ENCODE data around the gene LHPP. TPM values are rescaled to one million over a fixed set of nuclear protein-coding genes. Genes with fewer than 3 reads are reported as not detected.

The LHPP gene
- total RNA-seq, 1 donor from 2014 or later, result 7.6 TPM

GRCh38 chr10:124418726-124419501 lies 42.7 kb upstream of the LHPP start, which contains the start of gene OAT:
OAT (minus strand) TSS chr10:124418923; CDS start chr10:124412171, 6,752 bp downstream.
- no peaks in the 10 kb centered on the region for H3K36me3 ChIP-seq
- peak within 1 kb of the TSS; percentile 94 for H3K27ac ChIP-seq (replicated peaks)
- peak; percentile 97 for DNase-seq
- intact Hi-C loops (cut with micrococcal nuclease), result no loop called here
- peaks cover 32% of the 10 kb centered on the region for H3K27me3 ChIP-seq (ENCODE audit: low read depth)
- no peaks in the 10 kb centered on the region for H3K9me3 ChIP-seq (replicated peaks)
- peak within 1 kb of the TSS; percentile 99 for H3K4me3 ChIP-seq
- no peak for TF ChIP-seq CTCF (IDR thresholded peaks at IDR 0.05; ENCODE audit: borderline replicate concordance)
- peaks cover 45% of the 10 kb centered on the region for H3K4me1 ChIP-seq

- peaks cover 39% of the 10 kb centered on the region for H3K27me3 ChIP-seq (ENCODE audit: low read depth)
- H3K4me1 ChIP-seq, result peaks cover 38% of the 10 kb centered on the region
- H3K9me3 ChIP-seq (replicated peaks), result no peaks in the 10 kb centered on the region
- H3K36me3 ChIP-seq, result no peaks in the 10 kb centered on the region
- no peak for DNase-seq
- intact Hi-C loops (cut with micrococcal nuclease), result no loop called here
- peak overlapping the region; percentile 99 for H3K4me3 ChIP-seq
- H3K27ac ChIP-seq (replicated peaks), result no peak overlapping the region
- no peak for TF ChIP-seq CTCF (IDR thresholded peaks at IDR 0.05; ENCODE audit: borderline replicate concordance)
These were observed 42.0 kb upstream of the LHPP start for GRCh38 chr10:124419635-124420034.

- H3K9me3 ChIP-seq (replicated peaks), result no peaks in the 10 kb centered on the region
- peaks cover 44% of the 10 kb centered on the region for H3K27me3 ChIP-seq (ENCODE audit: low read depth)
- no peak for DNase-seq
- no peak overlapping the region for H3K4me3 ChIP-seq
- TF ChIP-seq CTCF (IDR thresholded peaks at IDR 0.05; ENCODE audit: borderline replicate concordance), result no peak
- intact Hi-C loops (cut with micrococcal nuclease), result no loop called here
- no peaks in the 10 kb centered on the region for H3K36me3 ChIP-seq
- no peak overlapping the region for H3K27ac ChIP-seq (replicated peaks)
- peaks cover 36% of the 10 kb centered on the region for H3K4me1 ChIP-seq
These were observed 41.4 kb upstream of the LHPP start for GRCh38 chr10:124420254-124420653.

DNA sequence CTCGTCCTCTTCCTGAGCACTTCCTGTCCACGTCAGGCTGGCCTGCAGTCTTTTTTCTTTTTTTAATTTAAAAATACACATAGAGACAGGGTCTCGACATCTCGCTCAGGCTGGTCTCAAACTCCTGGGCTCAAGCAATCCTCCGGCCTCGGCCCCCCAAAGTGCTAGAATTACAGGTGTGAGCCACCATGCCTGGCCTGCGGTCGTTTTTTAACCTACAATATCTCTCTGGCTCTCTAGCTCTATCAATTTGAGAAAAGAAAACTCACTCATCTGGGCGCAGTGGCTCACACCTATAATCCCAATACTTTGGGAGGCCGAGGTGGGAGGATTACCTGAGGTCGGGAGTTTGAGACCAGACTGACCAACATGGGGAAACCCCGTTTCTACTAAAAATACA lies 38.9 kb upstream of the LHPP start:
- no peaks in the 10 kb centered on the region for H3K9me3 ChIP-seq (replicated peaks)
- H3K27me3 ChIP-seq (ENCODE audit: low read depth), result peaks cover 65% of the 10 kb centered on the region
- DNase-seq, result no peak
- no peak overlapping the region for H3K4me3 ChIP-seq
- intact Hi-C loops (cut with micrococcal nuclease), result no loop called here
- H3K4me1 ChIP-seq, result peaks cover 15% of the 10 kb centered on the region
- no peak for TF ChIP-seq CTCF (IDR thresholded peaks at IDR 0.05; ENCODE audit: borderline replicate concordance)
- H3K27ac ChIP-seq (replicated peaks), result no peak overlapping the region
- no peaks in the 10 kb centered on the region for H3K36me3 ChIP-seq

- Histone ChIP-seq H3K4me3 (no peak overlapping the region), H3K27ac (replicated peaks) (no peak overlapping the region), H3K36me3 (no peaks in the 10 kb centered on the region), H3K4me1 (peaks cover 5% of the 10 kb centered on the region), H3K9me3 (replicated peaks) (no peaks in the 10 kb centered on the region), H3K27me3 (ENCODE audit: low read depth) (peaks cover 73% of the 10 kb centered on the region)
- intact Hi-C loops (cut with micrococcal nuclease), result no loop called here
- DNase-seq, result no peak
- no peak for TF ChIP-seq CTCF (IDR thresholded peaks at IDR 0.05; ENCODE audit: borderline replicate concordance)
These were observed 37.8 kb upstream of the LHPP start for GRCh38 chr10:124423813-124424212.
